Mucosa of gallbladder (tissue), 1 donor: ENCODE results near the gene CTH. TPM values are rescaled to one million over a fixed set of nuclear protein-coding genes. Genes with fewer than 3 reads are reported as not detected.

Source experiments
- total RNA-seq: library from RNA; stranded (reverse); gene quantifications from one replicate; pipeline ENCODE4 v1.2.1, GENCODE V29; 2021
- donor health status: DM: no; HTN: no; CAD: no.

Gene CTH
- total RNA-seq, 1 donor from 2014 or later: 7.2 TPM

Other genes starting within 250 kb of the CTH start
- 7.7 TPM for gene LRRC40, start 205.7 kb upstream of the CTH start, total RNA-seq
- 127 TPM for gene SRSF11, start 189.9 kb upstream of the CTH start, total RNA-seq
- 19.8 TPM for gene ANKRD13C, start 56.5 kb upstream of the CTH start, total RNA-seq